KBM-7 (cell line): ENCODE measurements around the gene PTGER2.

Experiments
- DNase-seq: peaks from one replicate; pipeline ENCODE4 v3.0.0-alpha.2; 2015
- in situ Hi-C: fragments of 300-500 bp; cut with MboI; formaldehyde crosslinking; loops from 2 replicates; pipeline ENCODE4 v1.14.3; 2020; ENCODE audit warnings: low sequenced_read_pairs, low pct_unique_long_range_greater_than_20kb, mixed read lengths

PTGER2 gene

GRCh38 chr14:52363041-52363704 is 49.1 kb downstream of the PTGER2 start:
- in situ Hi-C loops, result no loop called here

GRCh38 chr14:52363961-52364360 is 49.8 kb downstream of the PTGER2 start:
- in situ Hi-C loops, result no loop called here
- DNase-seq, result no peak

More at GRCh38 chr14:52363041-52363704, 49.1 kb downstream of the PTGER2 start:
- DNase-seq, result no peak

GRCh38 chr14:52365071-52365470 is 51.0 kb downstream of the PTGER2 start:
- no peak for DNase-seq
- in situ Hi-C loops, result no loop called here

- in situ Hi-C loops, result no loop called here
- no peak for DNase-seq
These were observed 52.7 kb downstream of the PTGER2 start for GRCh38 chr14:52366796-52367315.

- no peak for DNase-seq
- in situ Hi-C loops, result no loop called here
These were observed 55.2 kb downstream of the PTGER2 start for GRCh38 chr14:52369305-52369801.

GRCh38 chr14:52370406-52370935 is 56.4 kb downstream of the PTGER2 start:
- in situ Hi-C loops, result no loop called here

GRCh38 chr14:52377940-52378339 is 63.8 kb downstream of the PTGER2 start:
- in situ Hi-C loops, result no loop called here
- DNase-seq, result no peak

More at GRCh38 chr14:52370406-52370935, 56.4 kb downstream of the PTGER2 start:
- no peak for DNase-seq
